22Rv1 (cell line): ENCODE results near the gene TNRC18.

Source experiments
- CTCF ChIP-seq: fragments of 450-650 bp; IDR thresholded peaks from 2 replicates; pipeline ENCODE4 v1.5.1; 2017; ENCODE audit warnings: mild to moderate bottlenecking
- ZFX ChIP-seq: fragments of 450-650 bp; IDR thresholded peaks from 2 replicates; pipeline ENCODE4 v1.6.1; 2017; ENCODE audit warnings: antibody characterized with exemption, borderline replicate concordance

- TF ChIP-seq CTCF = no peak
- no peak for TF ChIP-seq ZFX
Measured at GRCh38 chr7:5384618-5385017, 39.0 kb downstream of the TNRC18 start.
